HepG2 (cell line): ENCODE measurements around the gene MEGF6. TPM values are rescaled to one million over a fixed set of nuclear protein-coding genes. Genes with fewer than 3 reads are reported as not detected.

ENCODE experiments used
- ATAC-seq: fragments of 200-7000 bp; cut with Tn5 transposase; 3 replicates; pipeline ENCODE4 v1.9.1; 2020; ENCODE audit warnings: mild to moderate bottlenecking, moderate library complexity
- BruUV-seq: library from RNA; stranded (reverse); fragments of 400-500 nt; replicated peaks from 2 replicates; lab custom pipeline; 2021; lab: Mats Ljungman, UMichigan
- CTCF ChIA-PET: fragments of 300-600 bp; formaldehyde crosslinking; extraction: SDS; loops from one replicate; lab custom pipeline; 2021; ENCODE audit warnings: low total read pairs, inconsistent platforms, low intra/inter-chr PET ratio; lab: Yijun Ruan, JAX
- POLR2A ChIA-PET: fragments of 350-600 bp; sonication (Branson Sonifier 250); formaldehyde crosslinking; loops from one replicate; lab custom pipeline; 2020; ENCODE audit warnings: antibody characterized with exemption, inconsistent platforms; lab: Yijun Ruan, JAX
- DNase-seq: peaks from one replicate; pipeline ENCODE4 v3.0.0-alpha.2; 2015; ENCODE audit warnings: low spot score
- FAIRE-seq: peaks from 3 replicates; lab custom pipeline; 2011; peaks lifted over from hg19 to GRCh38; lab: Jason Lieb, UNC
- H2AFZ ChIP-seq: one replicate; pipeline ENCODE4 v1.6.1; 2011; ENCODE audit warnings: low read length, inconsistent platforms
- H3K27ac ChIP-seq: fragments of 300-600 bp; 3 replicates; pipeline ENCODE4 v1.8.0; 2011; ENCODE audit warnings: mixed run types, mild to moderate bottlenecking, mixed read lengths, low read length, inconsistent platforms; ENCODE audit not compliant: insufficient read depth; ENCODE audit errors: extremely low read length
- H3K27me3 ChIP-seq, 2 experiments: fragments of 200-600 bp in 1 of 2; 2 replicates in 1 of 2; 3 replicates in 1 of 2; pipeline versions ENCODE4 v1.6.0 to v1.8.0; 2011; ENCODE audit warnings: low read length in 2 of 2, mild to moderate bottlenecking in 2 of 2, moderate library complexity in 2 of 2, inconsistent platforms in 1 of 2; ENCODE audit not compliant: insufficient read depth in 2 of 2, control insufficient read depth in 1 of 2
- H3K36me3 ChIP-seq, 2 experiments: fragments of 200-600 bp in 1 of 2; replicated peaks in 1 of 2; 2 replicates in 1 of 2; 3 replicates in 1 of 2; pipeline versions ENCODE4 v1.5.1 to v1.8.0; 2011; ENCODE audit warnings: low read length in 2 of 2, inconsistent platforms in 1 of 2; ENCODE audit not compliant: insufficient read depth in 2 of 2, control insufficient read depth in 1 of 2
- H3K4me1 ChIP-seq: 2 replicates; pipeline ENCODE4 v1.5.1; 2012; ENCODE audit warnings: low read length, inconsistent platforms; ENCODE audit not compliant: insufficient read depth
- H3K4me2 ChIP-seq: 2 replicates; pipeline ENCODE4 v1.6.0; 2011; ENCODE audit warnings: low read depth, low read length, inconsistent platforms
- H3K4me3 ChIP-seq, 3 experiments: fragments of 200-600 bp in 1 of 3; sonication (generic), shearing (Covaris generic) in 1 of 3; replicated peaks in 1 of 3; 2 replicates each; pipeline ENCODE4 v1.5.1; 2011 to 2016; ENCODE audit warnings: low read length in 3 of 3, inconsistent platforms in 2 of 3, low read depth in 2 of 3, mild to moderate bottlenecking in 2 of 3, control low read depth in 1 of 3, mixed read lengths in 1 of 3; ENCODE audit not compliant: insufficient read depth in 1 of 3
- H3K79me2 ChIP-seq: one replicate; pipeline ENCODE4 v1.6.1; 2011; ENCODE audit warnings: low read length, inconsistent platforms; ENCODE audit not compliant: insufficient read depth
- H3K9ac ChIP-seq: 2 replicates; pipeline ENCODE4 v1.6.0; 2011; ENCODE audit warnings: mild to moderate bottlenecking, low read depth, low read length, inconsistent platforms; ENCODE audit not compliant: insufficient read depth
- H3K9me3 ChIP-seq: 2 replicates; pipeline ENCODE4 v1.5.1; 2012; ENCODE audit warnings: mild to moderate bottlenecking, low read length
- H4K20me1 ChIP-seq: 2 replicates; pipeline ENCODE4 v1.6.0; 2011; ENCODE audit warnings: inconsistent platforms, mild to moderate bottlenecking, low read length, moderate library complexity; ENCODE audit not compliant: insufficient read depth
- CC2D1A ChIP-seq: sonication (generic); formaldehyde crosslinking; IDR thresholded peaks from 2 replicates; pipeline ENCODE4 v1.8.1; 2023; ENCODE audit warnings: mild to moderate bottlenecking, missing genetic modification reagents
- CHD2 ChIP-seq: IDR thresholded peaks from 2 replicates; pipeline ENCODE4 v1.6.1; 2011; ENCODE audit warnings: low read depth, low read length, improper control_type of control experiment
- RFXAP ChIP-seq: sonication (generic); formaldehyde crosslinking; IDR thresholded peaks from 2 replicates; pipeline ENCODE4 v1.4.0; 2020; ENCODE audit warnings: missing genetic modification reagents, borderline replicate concordance
- ZNF138 ChIP-seq: sonication (generic); formaldehyde crosslinking; IDR thresholded peaks from 2 replicates; pipeline ENCODE4 v1.5.0; 2020; ENCODE audit warnings: mild to moderate bottlenecking, low read depth, missing genetic modification reagents
- ZNF383 ChIP-seq: sonication (generic); formaldehyde crosslinking; IDR thresholded peaks from 2 replicates; pipeline ENCODE4 v1.4.0; 2020; ENCODE audit warnings: missing genetic modification reagents, mild to moderate bottlenecking, borderline replicate concordance
- ZNF572 ChIP-seq: sonication (generic); formaldehyde crosslinking; IDR thresholded peaks from 2 replicates; pipeline ENCODE4 v1.5.1; 2020; ENCODE audit warnings: mild to moderate bottlenecking, missing genetic modification reagents
- ZNF619 ChIP-seq: sonication (generic); formaldehyde crosslinking; IDR thresholded peaks from 2 replicates; pipeline ENCODE4 v1.4.0; 2020; ENCODE audit warnings: mild to moderate bottlenecking, missing genetic modification reagents
- ZNF646 ChIP-seq: sonication (generic); formaldehyde crosslinking; IDR thresholded peaks from 2 replicates; pipeline ENCODE4 v1.9.0; 2021; ENCODE audit warnings: mild to moderate bottlenecking, missing genetic modification reagents
- ZNF775 ChIP-seq: sonication (generic); formaldehyde crosslinking; IDR thresholded peaks from 2 replicates; pipeline ENCODE4 v1.4.0; 2020; ENCODE audit warnings: missing genetic modification reagents, mild to moderate bottlenecking, moderate library complexity, borderline replicate concordance
- ZNF776 ChIP-seq: sonication (generic); formaldehyde crosslinking; IDR thresholded peaks from 2 replicates; pipeline ENCODE4 v1.4.0; 2020; ENCODE audit warnings: mild to moderate bottlenecking, missing genetic modification reagents
- ZNF781 ChIP-seq: sonication (generic); formaldehyde crosslinking; IDR thresholded peaks from 2 replicates; pipeline ENCODE4 v1.5.1; 2020; ENCODE audit warnings: borderline replicate concordance, mild to moderate bottlenecking, missing genetic modification reagents; ENCODE audit errors: not compliant biosample characterization
- WGBS: methylation state at CpG from one replicate; pipeline ENCODE4 v1.1.6; 2017; ENCODE audit warnings: low lambda C conversion rate; 5-methylcytosine and 5-hydroxymethylcytosine counted together
- in situ Hi-C: cut with HindIII; loops from 2 replicates; pipeline ENCODE4 v1.10.0; 2017; ENCODE audit warnings: low pct_unique_long_range_greater_than_20kb; ENCODE audit not compliant: extremely low pct_ligation_motif_present
- intact Hi-C: fragments of 100-400 bp; cut with micrococcal nuclease; formaldehyde crosslinking; loops from one replicate; pipeline ENCODE4 v1.10.0; 2022; ENCODE audit not compliant: unreplicated experiment
- polyA plus RNA-seq, 8 experiments: library from polyadenylated mRNA; depleted of rRNA in 3 of 8; stranded (reverse) in 7 of 8; unstranded in 1 of 8; fragments of >200 nt; fragmentation: Illumina TruSeq in 4 of 8; extraction: Trizol in 4 of 8; gene quantifications; 2 replicates each; pipeline versions ENCODE4 v1.2.1 to v1.2.3, GENCODE V29; 2011 to 2016; ENCODE audit warnings: low read depth in 4 of 8, missing spikeins in 1 of 8, mixed read lengths in 1 of 8; ENCODE audit not compliant: insufficient read depth in 1 of 8
- total RNA-seq, 5 experiments: library from RNA; depleted of rRNA; stranded (reverse); fragments of >200 nt; fragmentation: Illumina TruSeq; extraction: Trizol; gene quantifications; 2 replicates each; pipeline ENCODE4 v1.2.3, GENCODE V29; 2016; ENCODE audit warnings: low read depth in 1 of 5
- TF ChIP-seq, protein P1 (sequence below): sonication (generic); formaldehyde crosslinking; IDR thresholded peaks from 2 replicates; pipeline ENCODE4 v1.4.0; 2020; ENCODE audit warnings: missing genetic modification reagents, mild to moderate bottlenecking, borderline replicate concordance

The MEGF6 gene
- total and polyA plus RNA-seq, 2 of the 13 experiments (the other 11 are each of a cell fraction or from before 2014, with no cell fraction given), result 1.9 TPM

DNA sequence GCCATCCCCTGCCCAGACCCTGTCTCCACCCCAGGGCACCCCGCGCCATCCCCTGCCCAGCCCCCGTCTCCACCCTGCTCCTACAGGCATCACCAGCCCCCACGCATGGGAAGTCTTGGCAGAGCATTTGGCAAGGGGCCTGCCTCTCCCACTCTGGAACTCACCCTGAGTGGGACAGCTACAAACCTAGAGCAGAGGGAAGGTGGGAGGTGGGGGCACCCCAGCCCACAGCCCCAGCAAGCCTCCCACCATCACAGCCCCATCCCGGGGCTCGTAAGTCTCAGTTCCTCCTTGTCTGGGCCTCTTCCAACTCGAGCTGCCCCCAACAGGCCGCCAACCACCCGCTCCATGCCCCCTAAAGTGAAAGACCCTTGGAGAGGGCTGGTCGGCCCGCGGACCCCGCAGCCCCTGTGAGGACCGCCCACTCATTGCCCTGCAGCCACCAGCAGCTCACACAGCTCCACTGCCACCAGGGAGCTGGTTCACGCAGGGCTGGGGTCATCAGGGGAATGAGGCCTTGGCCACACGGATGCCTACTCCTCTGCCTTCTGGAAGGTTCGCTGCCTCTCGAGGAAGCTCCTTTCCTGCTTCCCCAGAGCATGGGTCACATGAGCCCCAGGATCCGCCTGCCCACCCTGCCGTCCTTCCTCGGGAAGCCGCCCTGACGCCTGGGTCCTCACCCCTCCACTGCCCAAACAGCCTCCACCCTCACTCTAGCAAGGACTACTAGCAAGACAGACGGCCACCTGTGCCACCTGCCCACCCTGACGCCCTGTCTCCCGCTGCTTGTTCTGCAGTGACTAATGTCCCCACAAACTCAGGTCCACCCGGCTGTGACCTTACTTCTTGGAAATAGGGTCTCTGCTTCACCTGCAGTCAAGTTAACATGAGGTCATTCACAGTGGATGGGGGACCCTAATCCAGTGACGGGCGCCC is 14.4 kb downstream of the MEGF6 start:
- BruUV-seq, result no TSS peak
- WGBS, result 26% methylated on average over 15 of the region's 29 CpGs
- peaks cover 37 to 88% of the 10 kb centered on the region in 2 experiments for H3K27me3 ChIP-seq
- no peaks in the 10 kb centered on the region for H4K20me1 ChIP-seq
- no peak overlapping the region for H3K27ac ChIP-seq
- FAIRE-seq, result no peak
- no peak overlapping the region for H2AFZ ChIP-seq
- no peaks in the 10 kb centered on the region for H3K36me3 ChIP-seq
- no peak overlapping the region for H3K9ac ChIP-seq
- intact Hi-C loops (no loop called here), in situ Hi-C loops (no loop called here)
- peaks cover 12% of the 10 kb centered on the region for H3K4me1 ChIP-seq
- POLR2A ChIA-PET, result no interaction called here
- DNase-seq, result no peak
- CTCF ChIA-PET, result no interaction called here
- no peak overlapping the region for H3K4me3 ChIP-seq
- H3K9me3 ChIP-seq, result no peaks in the 10 kb centered on the region
- no peak overlapping the region for H3K4me2 ChIP-seq
- H3K79me2 ChIP-seq, result no peaks in the 10 kb centered on the region
- no peak for ATAC-seq
- TF ChIP-seq ZNF572 (CRISPR knock-in tag) (no peak), CC2D1A (CRISPR knock-in tag) (no peak), ZNF138 (CRISPR knock-in tag) (no peak), RFXAP (CRISPR knock-in tag) (no peak), ZNF619 (no peak), CHD2 (no peak), ZNF646 (no peak), ZNF775 (CRISPR knock-in tag) (no peak), ZNF383 (CRISPR knock-in tag) (no peak), ZNF776 (CRISPR knock-in tag) (no peak), ZNF781 (no peak)
- TF ChIP-seq, protein P1, sequence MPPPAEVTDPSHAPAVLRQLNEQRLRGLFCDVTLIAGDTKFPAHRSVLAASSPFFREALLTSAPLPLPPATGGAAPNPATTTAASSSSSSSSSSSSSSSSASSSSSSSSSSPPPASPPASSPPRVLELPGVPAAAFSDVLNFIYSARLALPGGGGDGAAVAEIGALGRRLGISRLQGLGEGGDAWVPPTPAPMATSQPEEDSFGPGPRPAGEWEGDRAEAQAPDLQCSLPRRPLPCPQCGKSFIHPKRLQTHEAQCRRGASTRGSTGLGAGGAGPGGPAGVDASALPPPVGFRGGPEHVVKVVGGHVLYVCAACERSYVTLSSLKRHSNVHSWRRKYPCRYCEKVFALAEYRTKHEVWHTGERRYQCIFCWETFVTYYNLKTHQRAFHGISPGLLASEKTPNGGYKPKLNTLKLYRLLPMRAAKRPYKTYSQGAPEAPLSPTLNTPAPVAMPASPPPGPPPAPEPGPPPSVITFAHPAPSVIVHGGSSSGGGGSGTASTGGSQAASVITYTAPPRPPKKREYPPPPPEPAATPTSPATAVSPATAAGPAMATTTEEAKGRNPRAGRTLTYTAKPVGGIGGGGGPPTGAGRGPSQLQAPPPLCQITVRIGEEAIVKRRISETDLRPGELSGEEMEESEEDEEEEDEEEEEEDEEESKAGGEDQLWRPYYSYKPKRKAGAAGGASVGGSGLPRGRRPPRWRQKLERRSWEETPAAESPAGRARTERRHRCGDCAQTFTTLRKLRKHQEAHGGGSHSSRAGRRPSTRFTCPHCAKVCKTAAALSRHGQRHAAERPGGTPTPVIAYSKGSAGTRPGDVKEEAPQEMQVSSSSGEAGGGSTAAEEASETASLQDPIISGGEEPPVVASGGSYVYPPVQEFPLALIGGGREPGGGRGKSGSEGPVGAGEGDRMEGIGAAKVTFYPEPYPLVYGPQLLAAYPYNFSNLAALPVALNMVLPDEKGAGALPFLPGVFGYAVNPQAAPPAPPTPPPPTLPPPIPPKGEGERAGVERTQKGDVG (CRISPR knock-in tag), result no peak
